ENCODE data around the gene E2F4.

E2F4 gene

DNA sequence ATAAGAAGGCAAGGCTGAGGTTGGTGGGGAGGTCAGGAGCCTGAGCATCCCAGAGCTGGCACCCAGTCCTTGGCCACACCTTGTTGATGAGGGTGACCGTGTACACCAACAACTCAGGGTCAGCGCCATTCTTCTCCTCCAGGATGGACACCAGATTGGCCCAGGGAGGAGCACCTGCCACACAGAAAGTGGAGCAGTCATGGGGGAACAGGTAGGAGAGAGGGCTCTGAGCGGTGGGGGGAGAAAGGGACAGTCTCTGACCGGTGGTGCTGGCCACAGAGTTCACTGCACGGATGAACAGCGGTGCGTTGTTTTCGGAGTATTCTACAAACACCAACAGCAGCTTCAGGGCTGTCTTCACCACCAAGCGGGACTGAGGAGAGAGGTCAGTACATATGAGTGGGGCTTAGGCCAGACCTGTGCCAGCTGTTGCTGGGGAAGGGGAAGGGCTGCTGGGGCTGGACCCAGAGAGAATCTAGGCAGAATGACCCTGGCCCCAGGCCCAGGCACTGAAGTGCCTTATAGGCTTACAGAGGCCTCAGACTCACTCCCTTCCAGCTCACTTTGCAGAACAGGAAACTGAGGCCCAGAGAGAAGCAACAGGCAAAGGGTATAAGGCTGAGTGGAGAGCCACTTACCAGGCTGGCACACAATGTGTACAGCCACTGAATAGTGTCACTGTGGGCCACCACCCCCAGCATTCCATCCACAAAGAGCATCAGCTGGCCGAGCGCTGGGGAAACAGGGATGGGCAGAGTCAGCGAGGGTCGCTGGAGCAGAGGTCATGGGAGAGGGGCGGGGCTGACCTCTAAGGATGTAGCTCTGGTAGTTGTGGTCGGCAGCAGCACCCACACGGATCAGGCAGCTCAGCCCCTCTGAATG is 45.7 kb downstream of the E2F4 start:
- no peak for DNase-seq

DNA sequence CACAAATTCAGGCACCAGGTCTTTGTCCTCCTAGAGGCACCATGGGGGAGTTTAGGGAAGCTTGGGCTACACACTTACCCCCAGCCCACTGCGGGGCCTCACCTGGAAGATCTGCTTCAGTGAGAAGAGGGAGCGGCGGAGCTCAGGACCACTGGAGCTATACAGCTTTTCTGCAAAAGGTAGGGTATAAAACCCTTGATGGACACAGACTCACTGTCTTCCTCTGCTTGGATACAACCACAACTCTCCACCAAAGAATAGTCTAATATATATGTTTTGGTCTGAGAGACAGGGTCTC is 46.3 kb downstream of the E2F4 start:
- no peak for DNase-seq

DNA sequence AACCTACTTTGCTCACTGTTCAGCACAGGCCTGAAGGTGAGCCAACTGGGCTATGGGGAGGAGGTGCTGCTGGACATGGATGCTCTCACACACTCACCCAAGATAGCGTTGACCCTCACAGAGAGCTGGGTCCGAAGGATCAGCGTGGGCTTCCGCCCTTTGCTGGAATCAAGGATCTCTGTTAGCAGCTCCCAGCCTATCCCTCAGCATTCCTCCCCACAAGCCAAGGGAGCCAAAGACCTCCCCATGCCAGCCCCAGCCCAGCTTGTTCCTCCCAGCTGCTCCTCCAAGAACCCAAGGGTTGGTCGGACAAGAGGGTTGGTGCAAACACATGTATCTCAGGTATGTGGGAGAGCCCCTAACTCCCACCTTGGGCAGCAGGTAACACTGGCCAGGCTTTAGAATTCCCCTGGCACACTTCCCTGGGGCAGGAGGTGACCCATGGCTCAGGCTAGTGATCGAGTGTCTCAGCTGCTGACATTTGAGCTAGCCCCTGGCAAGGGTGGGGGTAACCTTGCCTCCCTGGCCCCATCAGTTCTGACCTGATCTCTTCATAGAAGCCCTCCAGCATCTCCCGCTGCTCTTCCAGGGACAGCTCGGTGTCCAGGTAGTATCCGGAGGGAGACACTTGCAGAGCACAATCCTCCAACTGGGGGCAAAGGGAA is 47.0 kb downstream of the E2F4 start:
- DNase-seq, result no peak

DNA sequence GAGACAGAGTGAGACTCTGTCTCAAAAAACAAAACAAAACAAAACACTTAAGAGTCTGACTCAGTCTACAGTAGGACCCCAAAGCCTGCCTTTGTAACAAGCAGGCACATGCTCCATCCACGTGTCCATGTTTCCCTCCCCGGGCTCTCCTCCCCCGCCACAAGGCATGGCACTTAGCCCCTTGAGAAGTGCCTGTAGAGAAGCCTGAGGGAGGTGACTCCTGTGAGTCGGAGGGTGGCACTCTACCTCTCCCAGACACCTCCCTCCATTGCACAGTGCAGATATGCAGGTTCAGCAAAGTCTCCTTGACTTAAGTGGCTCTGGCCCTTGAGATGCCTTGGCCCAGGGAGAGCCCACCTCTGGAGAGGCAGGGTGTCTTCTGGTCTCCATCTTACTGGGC is 48.6 kb downstream of the E2F4 start:
- no peak for DNase-seq

- no peak for DNase-seq
Measured at GRCh38 chr16:67241008-67241900, 49.3 kb downstream of the E2F4 start.

DNA sequence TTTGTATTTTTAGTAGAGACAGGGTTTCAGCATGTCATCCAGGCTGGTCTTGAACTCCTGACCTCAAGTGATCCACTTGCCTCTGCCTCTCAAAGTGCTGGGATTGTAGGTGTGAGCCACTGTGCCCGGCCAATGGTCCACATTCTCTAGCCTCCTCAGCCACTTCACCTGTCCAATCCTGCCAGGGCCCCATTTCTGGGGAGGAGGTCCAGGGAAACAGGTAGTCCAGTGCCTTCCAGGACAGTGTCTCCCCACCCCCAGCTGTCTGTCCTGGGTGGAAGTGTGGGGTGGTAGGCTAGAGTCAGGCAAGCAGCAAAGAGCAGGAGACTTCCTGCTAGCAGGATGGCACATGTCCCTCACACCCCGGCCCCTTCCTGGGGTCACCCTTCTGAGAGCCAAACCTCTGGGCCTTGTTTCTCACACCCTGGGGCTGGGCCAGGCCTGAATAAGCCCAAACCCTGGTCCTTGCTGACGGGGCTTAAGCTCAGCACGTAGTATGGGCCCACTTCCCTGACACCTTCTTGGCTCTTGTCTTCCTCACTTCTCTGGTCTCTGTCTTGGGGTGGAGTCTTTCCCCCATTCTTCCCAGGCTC is 50.3 kb downstream of the E2F4 start:
- no peak for DNase-seq

DNA sequence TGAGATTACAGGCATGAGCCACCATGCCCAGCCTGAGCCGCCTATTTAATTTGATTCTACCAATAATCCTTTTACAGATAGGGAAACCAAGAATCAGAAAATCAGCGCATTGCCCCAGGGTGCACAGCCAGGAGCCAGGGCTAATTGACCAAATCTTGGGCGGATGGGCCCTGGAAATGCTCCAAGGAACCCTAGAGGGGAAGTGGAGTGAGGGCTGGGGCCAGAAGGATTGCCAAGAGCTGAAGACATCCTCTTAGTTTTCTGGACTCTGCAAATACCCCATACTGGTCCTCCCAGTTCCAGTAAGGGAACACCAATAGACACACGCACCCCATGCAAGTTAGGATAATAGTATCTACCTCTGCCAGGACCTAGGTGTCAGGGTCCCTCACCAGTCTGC is 51.5 kb downstream of the E2F4 start:
- DNase-seq, result no peak

- DNase-seq, result peak; percentile 76 to 78
Measured at GRCh38 chr16:67244387-67245185, 52.6 kb downstream of the E2F4 start.

DNA sequence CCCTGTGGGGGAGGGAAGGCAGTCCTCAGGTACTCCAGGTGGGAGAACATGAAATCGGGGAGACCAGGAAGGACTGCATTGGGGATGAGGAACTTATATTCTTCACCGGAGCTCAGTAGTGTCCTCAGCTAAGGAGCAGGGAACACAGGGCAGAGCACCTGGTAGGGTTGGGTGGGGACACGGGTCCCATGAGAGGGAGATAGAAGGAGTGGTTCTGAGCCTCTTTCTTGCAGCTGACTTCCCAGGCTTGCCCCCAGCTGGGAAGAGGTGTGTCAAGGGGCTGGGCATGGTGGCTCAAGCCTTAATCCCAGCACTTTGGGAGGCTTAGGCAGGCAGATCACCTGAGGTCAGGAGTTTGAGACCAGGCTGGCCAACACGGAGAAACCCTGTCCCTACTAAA is 53.2 kb downstream of the E2F4 start:
- no peak for DNase-seq

DNA sequence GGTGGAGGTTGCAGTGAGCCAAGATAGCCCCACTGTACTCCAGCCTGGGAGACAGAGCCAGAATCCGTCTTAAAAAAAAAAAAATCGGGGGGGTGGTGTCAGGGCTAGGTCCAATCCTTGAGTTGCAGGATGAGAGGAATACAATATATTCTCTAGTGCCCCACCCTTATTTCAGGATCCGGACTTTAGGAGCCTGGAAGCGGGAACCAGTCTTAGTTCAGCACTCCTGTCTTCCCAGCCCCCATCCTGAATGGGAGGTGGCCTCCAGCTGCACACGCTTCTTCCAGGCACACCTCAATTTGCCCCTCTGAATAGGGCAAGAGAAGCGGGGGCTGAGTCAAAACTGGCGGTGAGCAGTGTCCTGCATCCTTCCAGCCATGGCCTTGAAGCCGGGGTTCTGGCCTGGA is 53.7 kb downstream of the E2F4 start:
- DNase-seq, result no peak

- DNase-seq, result peak; percentile 51 to 68
Measured at GRCh38 chr16:67246081-67246755, 54.3 kb downstream of the E2F4 start.

DNA sequence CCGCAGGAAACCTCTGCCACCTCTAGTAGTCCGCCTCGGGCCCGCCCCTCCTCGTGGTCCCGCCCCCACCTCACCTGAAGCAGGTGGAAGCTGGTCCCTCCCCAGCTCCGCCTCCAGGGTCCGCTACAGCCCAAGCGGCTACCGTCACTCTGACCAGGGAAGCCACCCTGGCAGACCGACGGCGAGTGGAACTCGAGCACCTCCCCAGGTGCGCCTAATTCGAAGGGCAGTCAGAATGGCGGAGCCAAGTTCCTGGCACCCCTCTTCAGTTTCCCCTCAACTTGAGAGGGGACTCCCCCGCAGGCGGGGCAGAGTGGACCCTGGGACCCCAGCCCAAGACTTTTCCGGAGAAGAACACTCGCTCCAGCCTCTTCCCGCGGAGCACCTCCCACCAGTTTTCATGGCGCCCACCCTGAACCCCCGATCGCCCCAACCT is 54.8 kb downstream of the E2F4 start:
- peak in 1 of 2 donors; percentile 29 for DNase-seq

DNA sequence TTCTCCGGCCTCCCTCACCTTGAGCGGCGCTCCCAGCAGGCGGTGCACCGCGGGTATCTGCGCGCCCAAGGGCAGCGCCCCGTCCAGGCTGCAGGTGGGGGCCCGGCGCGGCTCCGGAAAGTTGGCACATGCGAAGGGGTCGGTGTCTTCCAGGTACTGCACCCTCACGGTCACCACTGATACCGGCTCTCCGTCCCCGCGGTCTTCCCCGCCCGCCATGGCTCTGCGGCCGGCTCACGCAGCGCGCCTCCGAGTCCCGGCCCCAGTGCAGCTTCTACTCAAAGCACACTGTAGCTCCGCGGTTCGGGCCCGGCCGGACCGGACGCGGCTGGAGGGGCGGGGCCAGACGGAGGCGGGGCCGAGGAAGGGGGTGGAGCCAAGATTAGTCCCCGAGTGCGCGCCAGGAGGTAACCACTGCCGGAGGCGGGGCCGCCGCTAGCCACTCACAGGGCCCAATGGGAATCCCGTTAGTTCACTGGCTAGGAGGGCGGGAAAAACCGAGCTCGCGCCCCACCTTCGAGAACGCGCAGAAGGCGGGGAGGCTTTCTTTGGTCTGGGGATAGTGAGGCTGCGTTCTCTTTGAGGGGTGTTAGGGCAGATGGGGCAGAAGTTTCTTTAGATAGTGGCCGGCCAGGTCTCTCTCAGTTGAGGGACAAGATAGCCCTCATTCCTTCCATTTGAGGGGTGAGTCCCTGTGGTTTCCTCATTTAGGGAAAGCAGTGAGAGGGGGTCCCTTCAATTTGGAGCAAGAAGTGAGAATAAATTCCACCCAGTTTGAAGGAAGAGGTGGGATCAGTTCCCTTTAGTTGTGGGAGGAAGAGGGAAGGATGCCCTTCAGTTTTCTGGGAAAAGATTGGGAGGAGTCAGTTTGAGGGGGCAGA is 55.5 kb downstream of the E2F4 start, which contains the start of gene FHOD1:
Gene FHOD1, minus strand, starts transcription at position 290 of the 881 bp plus-strand sequence. Its CDS starts 71 bp downstream, at position 219.
- peak; percentile 97 to 100 for DNase-seq

DNA sequence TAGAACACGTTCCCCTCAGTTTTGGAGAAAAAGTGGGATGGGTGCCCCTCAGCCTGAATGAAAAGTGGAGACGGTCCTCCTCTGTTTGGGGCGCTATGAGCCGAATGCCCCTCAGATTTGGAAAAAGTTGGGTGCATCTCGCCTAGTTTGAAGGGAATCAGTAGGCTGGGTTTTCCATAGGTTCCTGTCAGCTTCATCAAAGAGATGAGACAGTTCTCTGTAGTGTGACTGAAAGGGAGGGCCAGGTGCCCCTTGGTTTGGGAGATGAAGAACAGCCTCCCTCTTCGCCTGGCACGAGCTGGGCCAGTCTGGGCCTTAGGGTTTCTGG is 56.1 kb downstream of the E2F4 start:
- no peak for DNase-seq
